ENCODE results near the gene EPHA6. TPM values are rescaled to one million over a fixed set of nuclear protein-coding genes. Genes with fewer than 3 reads are reported as not detected.

EPHA6 gene
- total and polyA plus RNA-seq, 10 of the 15 experiments (the other 5 are each of a cell fraction or from before 2014, with no cell fraction given) = not detected

DNA sequence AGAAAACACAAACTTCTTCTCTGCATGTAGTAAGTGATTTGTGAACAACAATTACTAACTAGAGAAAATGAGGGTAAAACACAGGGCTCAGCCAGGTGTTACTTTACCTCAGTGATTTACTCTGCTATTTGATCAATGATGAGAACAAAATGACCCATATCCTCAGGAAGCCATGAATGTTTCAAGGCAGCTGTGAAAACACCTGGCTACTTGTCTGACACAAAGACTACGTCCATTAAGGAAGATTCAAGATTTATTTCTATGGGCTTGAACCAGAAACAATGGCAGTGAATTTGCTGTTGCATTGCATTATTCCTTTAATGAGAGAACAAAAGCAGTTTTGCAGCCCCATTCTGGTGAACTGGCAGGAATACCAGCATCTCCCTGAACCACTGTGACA, 575.5 kb downstream of the EPHA6 start:
- no peak for ATAC-seq
- ChIA-PET SMC1A (ENCODE audit: uncharacterized antibody, unreplicated experiment) (no interaction called here), CTCF (no interaction called here), RAD21 (ENCODE audit: unreplicated experiment) (no interaction called here), POLR2A (no interaction called here)
- Histone ChIP-seq H3K27ac (ENCODE audit: control insufficient read depth, insufficient read depth) (no peak overlapping the region), H3K27me3 (replicated peaks in 1 of 2; ENCODE audit: control insufficient read depth in 2 of 2, insufficient read depth in 2 of 2, low read length in 1 of 2) (no peaks in the 10 kb centered on the region), H3K36me3 (ENCODE audit: control insufficient read depth in 2 of 2, insufficient read depth in 2 of 2, low read length in 1 of 2) (no peaks in the 10 kb centered on the region), H3K4me3 (no peak overlapping the region), H3K79me2 (ENCODE audit: control insufficient read depth, insufficient read depth, low read length) (no peaks in the 10 kb centered on the region), H3K4me2 (ENCODE audit: control insufficient read depth, insufficient read depth) (no peak overlapping the region), H3K9me3 (replicated peaks; ENCODE audit: control insufficient read depth, insufficient read depth, low read length) (no peaks in the 10 kb centered on the region), H4K20me1 (ENCODE audit: control insufficient read depth, insufficient read depth) (no peaks in the 10 kb centered on the region), H3K4me1 (ENCODE audit: control insufficient read depth, insufficient read depth, low read length) (no peaks in the 10 kb centered on the region), H2AFZ (ENCODE audit: control insufficient read depth, low read depth, low read length) (no peak overlapping the region), H3K9ac (ENCODE audit: control insufficient read depth, insufficient read depth, low read length) (no peak overlapping the region)
- no peak for FAIRE-seq
- in situ Hi-C loops (cut with MboI) (no loop called here), intact Hi-C loops (cut with micrococcal nuclease; ENCODE audit: unreplicated experiment) (no loop called here)
- no peak for DNase-seq (ENCODE audit: low read depth, low spot score)
- 0% methylated on average over 1 of the region's 1 CpG for WGBS (ENCODE audit: insufficient coverage, insufficient replicate concordance, low lambda C conversion rate, missing lambda C conversion rate)
- no TSS peak for BruUV-seq (replicated peaks)
- TF ChIP-seq POU2F2 (IDR thresholded peaks at IDR 0.05; ENCODE audit: borderline replicate concordance, low read depth, low read length) (no peak), MYC (IDR thresholded peaks at IDR 0.05; ENCODE audit: insufficient read depth, insufficient read length, insufficient replicate concordance, low read length, severe bottlenecking) (no peak), ZBED1 (IDR thresholded peaks at IDR 0.05; ENCODE audit: borderline replicate concordance) (no peak), MXI1 (IDR thresholded peaks at IDR 0.05; ENCODE audit: low read depth, low read length) (no peak), HSF1 (IDR thresholded peaks at IDR 0.05; ENCODE audit: low read depth, low read length) (no peak), ZBTB33 (IDR thresholded peaks at IDR 0.05) (no peak), ZNF384 (IDR thresholded peaks at IDR 0.05; ENCODE audit: borderline replicate concordance, low read depth, low read length) (no peak), YBX1 (IDR thresholded peaks at IDR 0.05) (no peak), STAT3 (IDR thresholded peaks at IDR 0.05; ENCODE audit: low read depth, low read length) (no peak), SRF (IDR thresholded peaks at IDR 0.05; ENCODE audit: low read depth in 2 of 2, low read length in 2 of 2) (no peak), PKNOX1 (IDR thresholded peaks at IDR 0.05) (no peak)
- TF ChIP-seq, protein P1, sequence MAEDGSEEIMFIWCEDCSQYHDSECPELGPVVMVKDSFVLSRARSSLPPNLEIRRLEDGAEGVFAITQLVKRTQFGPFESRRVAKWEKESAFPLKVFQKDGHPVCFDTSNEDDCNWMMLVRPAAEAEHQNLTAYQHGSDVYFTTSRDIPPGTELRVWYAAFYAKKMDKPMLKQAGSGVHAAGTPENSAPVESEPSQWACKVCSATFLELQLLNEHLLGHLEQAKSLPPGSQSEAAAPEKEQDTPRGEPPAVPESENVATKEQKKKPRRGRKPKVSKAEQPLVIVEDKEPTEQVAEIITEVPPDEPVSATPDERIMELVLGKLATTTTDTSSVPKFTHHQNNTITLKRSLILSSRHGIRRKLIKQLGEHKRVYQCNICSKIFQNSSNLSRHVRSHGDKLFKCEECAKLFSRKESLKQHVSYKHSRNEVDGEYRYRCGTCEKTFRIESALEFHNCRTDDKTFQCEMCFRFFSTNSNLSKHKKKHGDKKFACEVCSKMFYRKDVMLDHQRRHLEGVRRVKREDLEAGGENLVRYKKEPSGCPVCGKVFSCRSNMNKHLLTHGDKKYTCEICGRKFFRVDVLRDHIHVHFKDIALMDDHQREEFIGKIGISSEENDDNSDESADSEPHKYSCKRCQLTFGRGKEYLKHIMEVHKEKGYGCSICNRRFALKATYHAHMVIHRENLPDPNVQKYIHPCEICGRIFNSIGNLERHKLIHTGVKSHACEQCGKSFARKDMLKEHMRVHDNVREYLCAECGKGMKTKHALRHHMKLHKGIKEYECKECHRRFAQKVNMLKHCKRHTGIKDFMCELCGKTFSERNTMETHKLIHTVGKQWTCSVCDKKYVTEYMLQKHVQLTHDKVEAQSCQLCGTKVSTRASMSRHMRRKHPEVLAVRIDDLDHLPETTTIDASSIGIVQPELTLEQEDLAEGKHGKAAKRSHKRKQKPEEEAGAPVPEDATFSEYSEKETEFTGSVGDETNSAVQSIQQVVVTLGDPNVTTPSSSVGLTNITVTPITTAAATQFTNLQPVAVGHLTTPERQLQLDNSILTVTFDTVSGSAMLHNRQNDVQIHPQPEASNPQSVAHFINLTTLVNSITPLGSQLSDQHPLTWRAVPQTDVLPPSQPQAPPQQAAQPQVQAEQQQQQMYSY (CRISPR knock-in tag; IDR thresholded peaks at IDR 0.05) = no peak

Measured in GM12878 (cell line).